ENCODE measurements around the gene ASB3. TPM values are rescaled to one million over a fixed set of nuclear protein-coding genes. Genes with fewer than 3 reads are reported as not detected.

The ASB3 gene
- total RNA-seq, 1 donor from 2014 or later: 47.7 TPM

DNA sequence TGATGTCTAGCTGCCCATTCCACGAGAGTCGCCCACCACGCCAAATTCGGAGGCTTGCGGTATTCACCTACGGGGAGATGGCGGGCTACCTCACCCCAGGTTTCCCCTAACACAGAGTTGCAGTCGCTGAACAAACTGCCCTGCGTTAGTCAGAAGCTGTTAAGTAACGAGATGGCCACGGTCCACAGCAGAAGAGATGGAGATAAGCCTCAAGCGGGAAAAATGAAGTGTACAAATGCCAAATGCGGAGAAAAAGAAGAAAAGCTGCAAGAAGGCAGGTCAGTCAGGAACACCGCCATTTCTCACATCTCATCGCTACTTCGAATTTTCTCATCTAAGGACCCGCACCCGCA is 425 bp downstream of the ASB3 start:
- Mint-ChIP-seq H3K4me1 (ENCODE audit: unreplicated experiment) (peaks cover 22% of the 10 kb centered on the region), H3K27ac (peak overlapping the region; percentile 90), H3K27me3 (no peaks in the 10 kb centered on the region), H3K9me3 (no peaks in the 10 kb centered on the region), H3K4me3 (peak overlapping the region; percentile 98), H3K36me3 (peaks cover 11% of the 10 kb centered on the region)
- no peak for DNase-seq (ENCODE audit: extremely low spot score, unreplicated experiment)
- no peak for TF ChIP-seq CTCF (conservative IDR thresholded peaks at IDR 0.05)

GRCh38 chr2:53785366-53785765 is 1.4 kb downstream of the ASB3 start:
- Mint-ChIP-seq H3K27ac (peak overlapping the region; percentile 48), H3K36me3 (peaks cover 8% of the 10 kb centered on the region), H3K4me1 (ENCODE audit: unreplicated experiment) (peaks cover 22% of the 10 kb centered on the region), H3K4me3 (peak overlapping the region; percentile 98), H3K9me3 (no peaks in the 10 kb centered on the region), H3K27me3 (no peaks in the 10 kb centered on the region)
- TF ChIP-seq CTCF (conservative IDR thresholded peaks at IDR 0.05): no peak
- no peak for DNase-seq (ENCODE audit: extremely low spot score, unreplicated experiment)

GRCh38 chr2:53784436-53784835 is 2.3 kb downstream of the ASB3 start:
- no peak for TF ChIP-seq CTCF (conservative IDR thresholded peaks at IDR 0.05)
- Mint-ChIP-seq H3K4me1 (ENCODE audit: unreplicated experiment) (peaks cover 22% of the 10 kb centered on the region), H3K27ac (peak overlapping the region; percentile 48), H3K27me3 (no peaks in the 10 kb centered on the region), H3K9me3 (no peaks in the 10 kb centered on the region), H3K36me3 (peaks cover 15% of the 10 kb centered on the region), H3K4me3 (peak overlapping the region; percentile 98)
- no peak for DNase-seq (ENCODE audit: extremely low spot score, unreplicated experiment)

DNA sequence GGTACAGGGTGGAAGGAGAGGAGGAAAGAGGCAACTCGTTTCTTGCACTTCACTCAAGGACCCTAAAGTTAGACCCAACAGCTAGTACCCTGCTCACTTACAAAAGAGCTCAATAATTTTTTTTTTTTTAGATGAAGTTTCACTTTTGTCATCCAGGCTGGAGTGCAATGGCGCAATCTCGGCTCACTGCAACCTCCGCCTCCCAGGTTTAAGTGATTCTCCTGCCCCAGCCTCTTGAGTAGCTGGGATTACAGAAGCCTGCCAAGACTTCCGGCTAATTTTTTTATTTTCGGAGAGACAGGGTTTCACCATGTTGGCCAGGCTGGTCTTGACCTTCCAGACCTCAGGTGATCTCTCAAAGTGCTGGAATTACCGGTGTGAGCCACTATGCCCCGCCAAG is 4.1 kb downstream of the ASB3 start:
- Mint-ChIP-seq H3K9me3 (no peaks in the 10 kb centered on the region), H3K4me3 (no peak overlapping the region), H3K27ac (no peak overlapping the region), H3K36me3 (peaks cover 24% of the 10 kb centered on the region), H3K4me1 (ENCODE audit: unreplicated experiment) (peaks cover 26% of the 10 kb centered on the region), H3K27me3 (no peaks in the 10 kb centered on the region)
- DNase-seq (ENCODE audit: extremely low spot score, unreplicated experiment): no peak
- TF ChIP-seq CTCF (conservative IDR thresholded peaks at IDR 0.05): no peak

- no peak for DNase-seq (ENCODE audit: extremely low spot score, unreplicated experiment)
- H3K4me3 Mint-ChIP-seq: no peak overlapping the region
- TF ChIP-seq CTCF (conservative IDR thresholded peaks at IDR 0.05): no peak
- peaks cover 30% of the 10 kb centered on the region for H3K4me1 Mint-ChIP-seq (ENCODE audit: unreplicated experiment)
- no peaks in the 10 kb centered on the region for H3K9me3 Mint-ChIP-seq
- H3K36me3 Mint-ChIP-seq: peaks cover 28% of the 10 kb centered on the region
- no peak overlapping the region for H3K27ac Mint-ChIP-seq
- no peaks in the 10 kb centered on the region for H3K27me3 Mint-ChIP-seq
Observed at GRCh38 chr2:53780056-53780455, 6.7 kb downstream of the ASB3 start.

- H3K36me3 Mint-ChIP-seq: peaks cover 29% of the 10 kb centered on the region
- H3K27ac Mint-ChIP-seq: no peak overlapping the region
- no peak for TF ChIP-seq CTCF (conservative IDR thresholded peaks at IDR 0.05)
- H3K27me3 Mint-ChIP-seq: no peaks in the 10 kb centered on the region
- peaks cover 18% of the 10 kb centered on the region for H3K4me1 Mint-ChIP-seq (ENCODE audit: unreplicated experiment)
- DNase-seq (ENCODE audit: extremely low spot score, unreplicated experiment): no peak
- no peaks in the 10 kb centered on the region for H3K9me3 Mint-ChIP-seq
- H3K4me3 Mint-ChIP-seq: no peak overlapping the region
Observed at GRCh38 chr2:53778536-53779162, 8.1 kb downstream of the ASB3 start.

Measured in type B pancreatic cell (in vitro differentiated cells).